Aorta (tissue), 5 donors: ENCODE results near the gene ANGPTL3. TPM values are rescaled to one million over a fixed set of nuclear protein-coding genes. Genes with fewer than 3 reads are reported as not detected.

Source experiments
- ATAC-seq: fragments of 200-7000 bp; cut with Tn5 transposase; one replicate; pipeline ENCODE4 v1.9.1; 2022; ENCODE audit warnings: moderate library complexity; ENCODE audit not compliant: low FRiP score
- DNase-seq, 2 donors: peaks; one replicate each; pipeline ENCODE4 v3.0.0-alpha.2; 2020
- H3K27ac ChIP-seq, 2 donors: one replicate each; pipeline ENCODE4 v1.5.1; 2013; ENCODE audit warnings: low read length in 2 of 2, mild to moderate bottlenecking in 2 of 2, moderate library complexity in 2 of 2, control low read depth in 1 of 2, inconsistent platforms in 1 of 2, low read depth in 1 of 2
- H3K27me3 ChIP-seq, 2 donors: one replicate each; pipeline ENCODE4 v1.6.1; 2013; ENCODE audit warnings: control low read depth in 1 of 2, low read length in 1 of 2, mild to moderate bottlenecking in 1 of 2, moderate library complexity in 1 of 2; ENCODE audit not compliant: insufficient read depth in 2 of 2, control insufficient read depth in 1 of 2
- H3K36me3 ChIP-seq, 2 donors: one replicate each; pipeline ENCODE4 v1.6.1; 2013; ENCODE audit warnings: control low read depth in 1 of 2, low read length in 1 of 2, mild to moderate bottlenecking in 1 of 2; ENCODE audit not compliant: insufficient read depth in 2 of 2, control insufficient read depth in 1 of 2
- H3K4me1 ChIP-seq, 2 donors: one replicate each; pipeline ENCODE4 v1.6.1; 2013; ENCODE audit warnings: low read length in 2 of 2, control low read depth in 1 of 2, mild to moderate bottlenecking in 1 of 2, moderate library complexity in 1 of 2; ENCODE audit not compliant: insufficient read depth in 2 of 2, control insufficient read depth in 1 of 2
- H3K4me3 ChIP-seq, 2 donors: one replicate each; pipeline ENCODE4 v1.5.1; 2013; ENCODE audit warnings: low read length in 2 of 2, control low read depth in 1 of 2, mild to moderate bottlenecking in 1 of 2
- H3K9me3 ChIP-seq: one replicate; pipeline ENCODE4 v1.6.1; 2013; ENCODE audit warnings: mild to moderate bottlenecking, low read length; ENCODE audit not compliant: control insufficient read depth
- WGBS, 2 donors: extraction: QIAGEN DNeasy Blood & Tissue Kit; methylation state at CpG; one replicate each; pipeline ENCODE4 v1.1.7; 2013; 5-methylcytosine and 5-hydroxymethylcytosine counted together
- intact Hi-C, 2 donors: fragments of 100-400 bp; cut with DNase I; formaldehyde crosslinking; loops; one replicate each; pipeline versions ENCODE4 v1.14.2 to v1.15.0; 2022
- polyA plus RNA-seq, 2 donors: library from polyadenylated mRNA; stranded (reverse); fragments of 200-250 nt; gene quantifications; one replicate each; pipeline ENCODE4 v1.2.3, GENCODE V29; 2013
- total RNA-seq, 2 donors: library from RNA; stranded (reverse); fragmentation: NEBNext Ultra II Directional; extraction: Animal tissue kit (Norgen Biotek cat#: 25700); gene quantifications; one replicate each; pipeline ENCODE4 v1.2.1, GENCODE V29; 2021
- donor health status: healthy with polysubstance abuse.
- donor health status: Bipolar disorder and iron deficiency.
- donor health status: DM: no; HTN: no; CAD: no.
- donor health status: DM: no; HTN: no; CAD: no.
- donor health status: DM: yes; HTN: yes; CAD: no.

Gene ANGPTL3
- total and polyA plus RNA-seq, 4 donors = 0.13 TPM; not detected in 3

- H3K4me3 ChIP-seq = no peak overlapping the region
- H3K27me3 ChIP-seq = no peaks in the 10 kb centered on the region
- 88 to 94% methylated on average over 2 of the region's 2 CpGs for WGBS, 2 donors
- no peak overlapping the region for H3K27ac ChIP-seq
- H3K4me1 ChIP-seq = no peaks in the 10 kb centered on the region
- DNase-seq = no peak
- H3K9me3 ChIP-seq = no peaks in the 10 kb centered on the region
- peaks cover 0 to 2% of the 10 kb centered on the region in 2 donors for H3K36me3 ChIP-seq
- intact Hi-C loops = no loop called here
- no peak for ATAC-seq
These were observed 15.4 kb downstream of the ANGPTL3 start for GRCh38 chr1:62612770-62613169.

GRCh38 chr1:62613325-62613727 lies 16.0 kb downstream of the ANGPTL3 start:
- intact Hi-C loops = no loop called here
- ATAC-seq (no peak), DNase-seq (no peak)
- Histone ChIP-seq H3K9me3 (no peaks in the 10 kb centered on the region), H3K4me3 (no peak overlapping the region), H3K4me1 (no peaks in the 10 kb centered on the region), H3K36me3 (peaks cover 0 to 2% of the 10 kb centered on the region in 2 donors), H3K27me3 (no peaks in the 10 kb centered on the region), H3K27ac (no peak overlapping the region)
- 86 to 89% methylated on average over 5 of the region's 5 CpGs for WGBS, 2 donors

DNA sequence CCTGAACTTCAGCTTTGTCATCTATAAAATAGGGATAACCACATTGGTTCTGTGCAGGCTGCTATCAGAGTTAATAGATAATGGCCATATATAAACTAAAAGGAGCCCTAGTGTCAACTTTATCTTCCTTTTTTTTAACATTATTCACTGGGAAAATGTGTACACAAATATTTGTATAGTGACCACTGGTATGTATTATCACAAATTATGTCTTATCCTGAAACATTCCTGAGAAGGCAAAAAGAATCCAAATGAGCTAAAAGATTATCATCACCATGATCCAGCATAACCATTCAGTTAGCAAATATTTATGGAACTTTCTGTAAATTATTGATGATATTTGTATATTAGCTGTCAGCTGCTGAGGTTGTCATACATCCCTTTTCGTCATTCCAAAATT lies 16.6 kb downstream of the ANGPTL3 start:
- 88 to 97% methylated on average over 1 of the region's 1 CpG for WGBS, 2 donors
- ATAC-seq = no peak
- H3K27me3 ChIP-seq = no peaks in the 10 kb centered on the region
- peaks cover 0 to 2% of the 10 kb centered on the region in 2 donors for H3K36me3 ChIP-seq
- H3K4me1 ChIP-seq = no peaks in the 10 kb centered on the region
- intact Hi-C loops = no loop called here
- no peaks in the 10 kb centered on the region for H3K9me3 ChIP-seq
- no peak overlapping the region for H3K4me3 ChIP-seq
- no peak overlapping the region for H3K27ac ChIP-seq
- DNase-seq = no peak

DNA sequence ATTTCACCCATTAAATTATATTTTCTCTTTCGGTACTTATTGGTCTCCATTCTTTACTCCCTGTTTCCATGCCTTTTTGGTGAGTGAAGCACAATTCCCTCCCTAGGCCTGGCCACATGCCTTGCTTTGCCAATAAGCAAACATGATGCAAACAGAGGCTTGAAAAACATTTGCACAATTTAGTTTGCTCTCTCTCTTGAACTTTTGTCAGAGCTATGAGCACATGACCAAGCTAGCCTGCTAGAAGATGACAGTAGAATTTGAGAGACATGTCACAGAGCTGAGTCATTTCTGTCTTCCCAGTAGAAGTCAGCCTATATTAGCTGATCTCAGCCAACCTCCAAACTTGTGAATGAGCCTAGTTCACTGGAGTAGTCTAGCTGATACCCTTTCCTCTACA lies 24.6 kb downstream of the ANGPTL3 start:
- Histone ChIP-seq H3K9me3 (no peaks in the 10 kb centered on the region), H3K27me3 (no peaks in the 10 kb centered on the region), H3K4me3 (no peak overlapping the region), H3K4me1 (no peaks in the 10 kb centered on the region), H3K27ac (no peak overlapping the region), H3K36me3 (no peaks in the 10 kb centered on the region)
- intact Hi-C loops = no loop called here
- no peak for DNase-seq
- WGBS, 2 donors = 94 to 95% methylated on average over 1 of the region's 1 CpG
- peak; percentile 54 for ATAC-seq

DNA sequence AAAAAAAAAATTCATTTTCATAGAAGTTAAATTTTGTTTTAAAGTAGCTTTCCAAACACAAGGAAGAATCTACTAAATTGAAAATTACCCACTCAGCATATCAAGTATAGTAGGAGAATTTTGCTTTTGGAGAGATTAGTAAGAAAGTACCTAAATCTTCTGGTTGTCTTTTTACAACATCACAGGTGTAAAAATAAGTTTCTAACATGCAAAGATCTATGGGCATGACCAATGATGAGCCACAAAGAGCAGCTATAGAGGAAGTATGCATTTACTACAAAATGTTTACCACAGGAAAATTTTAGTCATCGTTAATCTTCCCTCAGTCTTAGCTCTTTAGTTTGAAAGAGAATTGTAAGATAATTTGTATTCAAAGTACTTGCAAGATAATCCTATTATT lies 28.1 kb downstream of the ANGPTL3 start:
- peaks cover 0 to 2% of the 10 kb centered on the region in 2 donors for H3K36me3 ChIP-seq
- ATAC-seq (no peak), DNase-seq (no peak)
- no peak overlapping the region for H3K4me3 ChIP-seq
- no peaks in the 10 kb centered on the region for H3K27me3 ChIP-seq
- intact Hi-C loops = no loop called here
- no peak overlapping the region for H3K27ac ChIP-seq
- H3K9me3 ChIP-seq = no peaks in the 10 kb centered on the region
- 90 to 98% methylated on average over 1 of the region's 1 CpG for WGBS, 2 donors
- no peaks in the 10 kb centered on the region for H3K4me1 ChIP-seq

GRCh38 chr1:62628506-62628905 lies 31.2 kb downstream of the ANGPTL3 start:
- DNase-seq (no peak), ATAC-seq (no peak)
- Histone ChIP-seq H3K4me1 (no peaks in the 10 kb centered on the region), H3K9me3 (no peaks in the 10 kb centered on the region), H3K4me3 (no peak overlapping the region), H3K36me3 (peaks cover 0 to 3% of the 10 kb centered on the region in 2 donors), H3K27me3 (no peaks in the 10 kb centered on the region), H3K27ac (no peak overlapping the region)
- intact Hi-C loops = no loop called here
- WGBS, 2 donors = 97 to 98% methylated on average over 1 of the region's 1 CpG

GRCh38 chr1:62637392-62638105 lies 40.2 kb downstream of the ANGPTL3 start:
- WGBS, 2 donors = 90 to 94% methylated on average over 6 of the region's 6 CpGs
- intact Hi-C loops = no loop called here
- no peak overlapping the region for H3K27ac ChIP-seq
- no peaks in the 10 kb centered on the region for H3K4me1 ChIP-seq
- H3K36me3 ChIP-seq = no peaks in the 10 kb centered on the region
- no peaks in the 10 kb centered on the region for H3K9me3 ChIP-seq
- no peak for DNase-seq
- H3K4me3 ChIP-seq = no peak overlapping the region
- no peaks in the 10 kb centered on the region for H3K27me3 ChIP-seq
- ATAC-seq = no peak

GRCh38 chr1:62643283-62643682 lies 46.0 kb downstream of the ANGPTL3 start:
- H3K4me1 ChIP-seq = peaks cover 0 to 1% of the 10 kb centered on the region in 2 donors
- H3K9me3 ChIP-seq = no peaks in the 10 kb centered on the region
- H3K4me3 ChIP-seq = no peak overlapping the region
- H3K36me3 ChIP-seq = no peaks in the 10 kb centered on the region
- no peak for ATAC-seq
- no peak for DNase-seq
- 97 to 100% methylated on average over 1 of the region's 1 CpG for WGBS, 2 donors
- intact Hi-C loops = no loop called here
- no peaks in the 10 kb centered on the region for H3K27me3 ChIP-seq
- no peak overlapping the region for H3K27ac ChIP-seq

- no peaks in the 10 kb centered on the region for H3K36me3 ChIP-seq
- H3K27ac ChIP-seq = no peak overlapping the region
- H3K9me3 ChIP-seq = no peaks in the 10 kb centered on the region
- H3K4me1 ChIP-seq = peaks cover 1 to 5% of the 10 kb centered on the region in 2 donors
- ATAC-seq (no peak), DNase-seq (no peak)
- H3K27me3 ChIP-seq = no peaks in the 10 kb centered on the region
- intact Hi-C loops = no loop called here
- no peak overlapping the region for H3K4me3 ChIP-seq
These were observed 55.1 kb downstream of the ANGPTL3 start for GRCh38 chr1:62652387-62652786.
